ENCODE measurements around the gene EEF1A2.

The EEF1A2 gene

GRCh38 chr20:63451821-63452220 lies 47.1 kb downstream of the EEF1A2 start:
- no peak for DNase-seq (ENCODE audit: extremely low read depth, low read depth)
- TF ChIP-seq CTCF (IDR thresholded peaks at IDR 0.05; ENCODE audit: low read depth, low read length), result no peak

GRCh38 chr20:63449796-63450730 lies 48.8 kb downstream of the EEF1A2 start:
- DNase-seq (ENCODE audit: extremely low read depth, low read depth), result no peak
- TF ChIP-seq CTCF (IDR thresholded peaks at IDR 0.05; ENCODE audit: low read depth, low read length), result no peak

- no peak for DNase-seq (ENCODE audit: extremely low read depth, low read depth)
- no peak for TF ChIP-seq CTCF (IDR thresholded peaks at IDR 0.05; ENCODE audit: low read depth, low read length)
Observed at GRCh38 chr20:63449025-63449424, 49.9 kb downstream of the EEF1A2 start.

- TF ChIP-seq CTCF (IDR thresholded peaks at IDR 0.05; ENCODE audit: low read depth, low read length), result no peak
- no peak for DNase-seq (ENCODE audit: extremely low read depth, low read depth)
Observed at GRCh38 chr20:63448031-63448430, 50.9 kb downstream of the EEF1A2 start.

- no peak for DNase-seq (ENCODE audit: extremely low read depth, low read depth)
- TF ChIP-seq CTCF (IDR thresholded peaks at IDR 0.05; ENCODE audit: low read depth, low read length), result no peak
Observed at GRCh38 chr20:63447320-63447719, 51.6 kb downstream of the EEF1A2 start.

GRCh38 chr20:63446216-63447024 lies 52.5 kb downstream of the EEF1A2 start:
- no peak for DNase-seq (ENCODE audit: extremely low read depth, low read depth)
- TF ChIP-seq CTCF (IDR thresholded peaks at IDR 0.05; ENCODE audit: low read depth, low read length), result no peak
